MM.1S (cell line): ENCODE results near the gene MYADM.

Source experiments
- DNase-seq: peaks from one replicate; pipeline ENCODE4 v3.0.0-alpha.2; 2015
- H2AFZ ChIP-seq: fragments of 300-600 bp; sonication (generic); 2 replicates; pipeline ENCODE4 v1.6.0; 2016; ENCODE audit warnings: antibody characterized with exemption, low read length
- H3F3A ChIP-seq: fragments of 300-600 bp; sonication (generic); 2 replicates; pipeline ENCODE4 v1.6.1; 2016; ENCODE audit warnings: mild to moderate bottlenecking, antibody characterized with exemption, low read length, moderate library complexity, mixed read lengths; ENCODE audit not compliant: insufficient read depth
- H3K27ac ChIP-seq: fragments of 300-600 bp; sonication (generic); 2 replicates; pipeline ENCODE4 v1.5.1; 2016; ENCODE audit warnings: mild to moderate bottlenecking, low read length
- H3K27me3 ChIP-seq: fragments of 300-600 bp; sonication (generic); replicated peaks from 2 replicates; pipeline ENCODE4 v1.6.0; 2016; ENCODE audit warnings: low read length; ENCODE audit not compliant: insufficient read depth
- H3K36me3 ChIP-seq: fragments of 300-600 bp; sonication (generic); replicated peaks from 2 replicates; pipeline ENCODE4 v1.6.1; 2016; ENCODE audit warnings: mild to moderate bottlenecking, low read length, mixed read lengths; ENCODE audit not compliant: insufficient read depth
- H3K4me1 ChIP-seq: fragments of 300-600 bp; sonication (generic); 2 replicates; pipeline ENCODE4 v1.6.1; 2016; ENCODE audit warnings: low read length, mixed read lengths
- H3K4me2 ChIP-seq: fragments of 300-600 bp; sonication (generic); 2 replicates; pipeline ENCODE4 v1.6.0; 2016; ENCODE audit warnings: low read depth, low read length
- H3K4me3 ChIP-seq: fragments of 300-600 bp; sonication (generic); 2 replicates; pipeline ENCODE4 v1.5.1; 2016; ENCODE audit warnings: low read length, mixed read lengths
- H3K79me2 ChIP-seq: fragments of 300-600 bp; sonication (generic); 2 replicates; pipeline ENCODE4 v1.6.1; 2016; ENCODE audit warnings: mixed run types, low read length, mixed read lengths
- H3K9ac ChIP-seq: fragments of 300-600 bp; sonication (generic); 2 replicates; pipeline ENCODE4 v1.6.1; 2016; ENCODE audit warnings: low read length, mixed read lengths
- H3K9me2 ChIP-seq: fragments of 300-600 bp; sonication (generic); replicated peaks from 2 replicates; pipeline ENCODE4 v1.6.1; 2016; ENCODE audit warnings: mild to moderate bottlenecking, low read length, mixed read lengths; ENCODE audit not compliant: insufficient read depth
- H3K9me3 ChIP-seq: fragments of 300-600 bp; sonication (generic); replicated peaks from 2 replicates; pipeline ENCODE4 v1.6.1; 2016; ENCODE audit warnings: mild to moderate bottlenecking, low read length, mixed read lengths; ENCODE audit not compliant: insufficient read depth
- H4K20me1 ChIP-seq: fragments of 300-600 bp; sonication (generic); 2 replicates; pipeline ENCODE4 v1.6.1; 2016; ENCODE audit warnings: mild to moderate bottlenecking, low read length, moderate library complexity, mixed read lengths; ENCODE audit not compliant: insufficient read depth
- EZH2 ChIP-seq: fragments of 300-600 bp; sonication (generic); optimal IDR thresholded peaks from 2 replicates; pipeline ENCODE3; 2017; ENCODE audit warnings: low read depth, mild to moderate bottlenecking, antibody characterized with exemption, low read length, mixed read lengths
- EZH2phosphoT487 ChIP-seq: fragments of 300-600 bp; sonication (generic); IDR thresholded peaks from 2 replicates; pipeline ENCODE4 v1.6.1; 2018; ENCODE audit warnings: antibody characterized with exemption, low read length
- TF ChIP-seq, protein P1 (sequence below): fragments of 300-600 bp; sonication (generic); IDR thresholded peaks from 2 replicates; pipeline ENCODE4 v1.5.1; 2016; ENCODE audit warnings: antibody characterized with exemption, low read length, mixed read lengths

Gene MYADM

DNA sequence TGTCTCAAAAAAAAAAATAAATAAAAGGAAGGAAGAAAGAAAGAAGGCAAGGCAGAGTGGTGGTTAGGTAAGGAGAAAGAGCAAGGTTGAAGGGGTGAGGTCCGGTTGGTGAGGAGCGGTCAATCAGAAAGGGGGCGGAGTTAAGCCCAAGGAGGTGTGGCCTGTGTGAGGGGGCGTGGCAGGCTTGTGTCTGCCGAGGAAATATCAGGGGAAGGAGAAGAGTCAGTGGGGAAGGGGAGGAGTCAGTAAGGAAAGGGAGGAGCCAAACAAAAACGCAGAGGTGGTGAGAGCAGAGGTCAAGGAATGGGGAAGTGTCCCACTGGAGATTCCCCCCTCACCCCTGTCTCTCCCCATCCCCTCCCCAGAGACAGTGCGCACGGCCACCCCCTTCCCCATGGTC, 47.3 kb downstream of the MYADM start:
- no peak overlapping the region for H3K27ac ChIP-seq
- 0 out of 2 replicates have a peak, but pooled peaks cover 6% of the 10 kb centered on the region for H3K27me3 ChIP-seq
- no peaks in the 10 kb centered on the region for H3F3A ChIP-seq
- no peaks in the 10 kb centered on the region for H3K9me3 ChIP-seq
- no peak overlapping the region for H3K4me3 ChIP-seq
- TF ChIP-seq EZH2, result no peak
- TF ChIP-seq, protein P1, sequence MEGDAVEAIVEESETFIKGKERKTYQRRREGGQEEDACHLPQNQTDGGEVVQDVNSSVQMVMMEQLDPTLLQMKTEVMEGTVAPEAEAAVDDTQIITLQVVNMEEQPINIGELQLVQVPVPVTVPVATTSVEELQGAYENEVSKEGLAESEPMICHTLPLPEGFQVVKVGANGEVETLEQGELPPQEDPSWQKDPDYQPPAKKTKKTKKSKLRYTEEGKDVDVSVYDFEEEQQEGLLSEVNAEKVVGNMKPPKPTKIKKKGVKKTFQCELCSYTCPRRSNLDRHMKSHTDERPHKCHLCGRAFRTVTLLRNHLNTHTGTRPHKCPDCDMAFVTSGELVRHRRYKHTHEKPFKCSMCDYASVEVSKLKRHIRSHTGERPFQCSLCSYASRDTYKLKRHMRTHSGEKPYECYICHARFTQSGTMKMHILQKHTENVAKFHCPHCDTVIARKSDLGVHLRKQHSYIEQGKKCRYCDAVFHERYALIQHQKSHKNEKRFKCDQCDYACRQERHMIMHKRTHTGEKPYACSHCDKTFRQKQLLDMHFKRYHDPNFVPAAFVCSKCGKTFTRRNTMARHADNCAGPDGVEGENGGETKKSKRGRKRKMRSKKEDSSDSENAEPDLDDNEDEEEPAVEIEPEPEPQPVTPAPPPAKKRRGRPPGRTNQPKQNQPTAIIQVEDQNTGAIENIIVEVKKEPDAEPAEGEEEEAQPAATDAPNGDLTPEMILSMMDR, result no peak
- TF ChIP-seq EZH2phosphoT487, result no peak
- H3K9ac ChIP-seq, result no peak overlapping the region
- no peaks in the 10 kb centered on the region for H3K36me3 ChIP-seq
- no peak overlapping the region for H2AFZ ChIP-seq
- H3K79me2 ChIP-seq, result no peaks in the 10 kb centered on the region
- H3K4me1 ChIP-seq, result no peaks in the 10 kb centered on the region
- H4K20me1 ChIP-seq, result no peaks in the 10 kb centered on the region
- no peaks in the 10 kb centered on the region for H3K9me2 ChIP-seq
- DNase-seq, result no peak
- H3K4me2 ChIP-seq, result no peak overlapping the region

DNA sequence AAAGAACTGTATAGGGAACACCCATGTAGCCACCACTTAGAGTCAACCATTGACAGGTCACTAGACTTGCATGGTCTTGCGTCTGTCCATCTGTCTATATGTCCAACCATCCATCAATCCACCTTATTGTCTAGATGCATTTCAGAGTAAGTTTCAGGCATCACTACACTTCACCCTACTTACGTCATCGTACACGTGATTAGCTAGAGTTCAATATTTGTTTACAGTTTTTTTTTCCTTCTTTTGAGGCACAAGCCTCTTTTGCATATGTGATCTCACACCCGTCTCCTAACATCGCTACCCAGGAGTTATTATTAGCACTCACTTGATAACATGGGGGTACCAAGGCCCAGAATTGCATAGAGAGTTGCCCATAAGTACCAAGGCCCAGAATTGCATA, 48.3 kb downstream of the MYADM start:
- Histone ChIP-seq H3K27ac (no peak overlapping the region), H3K79me2 (no peaks in the 10 kb centered on the region), H3K27me3 (no peaks in the 10 kb centered on the region), H3F3A (no peaks in the 10 kb centered on the region), H3K4me3 (no peak overlapping the region), H2AFZ (no peak overlapping the region), H3K9ac (no peak overlapping the region), H3K4me1 (no peaks in the 10 kb centered on the region), H3K9me2 (no peaks in the 10 kb centered on the region), H3K36me3 (no peaks in the 10 kb centered on the region), H3K9me3 (no peaks in the 10 kb centered on the region), H4K20me1 (no peaks in the 10 kb centered on the region), H3K4me2 (no peak overlapping the region)
- no peak for TF ChIP-seq EZH2phosphoT487
- no peak for TF ChIP-seq EZH2
- TF ChIP-seq, protein P1, result no peak
- no peak for DNase-seq

DNA sequence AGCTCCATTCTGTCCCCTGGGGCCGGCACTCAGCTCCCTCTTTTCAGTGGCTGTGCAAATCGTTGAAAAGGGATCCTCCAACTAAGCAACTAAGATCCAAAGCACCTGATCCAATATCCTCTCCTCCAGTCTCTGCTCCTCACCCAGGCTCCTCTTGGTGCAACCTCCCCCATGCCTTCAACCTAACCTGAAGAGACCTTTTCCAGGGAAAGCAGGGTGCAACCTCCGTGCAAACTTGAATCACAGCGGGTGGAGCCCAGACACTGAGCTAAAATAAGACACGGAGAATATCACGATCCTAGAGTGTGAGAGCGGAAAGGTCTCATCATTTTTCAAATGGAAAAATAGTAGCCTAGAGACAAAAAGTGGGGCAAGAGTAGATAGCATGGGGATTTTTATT, 49.7 kb downstream of the MYADM start:
- H3K4me3 ChIP-seq, result no peak overlapping the region
- H3K4me1 ChIP-seq, result no peaks in the 10 kb centered on the region

More for the DNA sequence above, 49.7 kb downstream of the MYADM start:
- H3K9me3 ChIP-seq, result no peaks in the 10 kb centered on the region
- TF ChIP-seq EZH2phosphoT487, result no peak
- no peak for TF ChIP-seq EZH2
- TF ChIP-seq, protein P1, result no peak
- H2AFZ ChIP-seq, result no peak overlapping the region
- H3K9ac ChIP-seq, result no peak overlapping the region
- H3K36me3 ChIP-seq, result no peaks in the 10 kb centered on the region
- no peak for DNase-seq
- H3K27me3 ChIP-seq, result no peaks in the 10 kb centered on the region
- H3K79me2 ChIP-seq, result no peaks in the 10 kb centered on the region
- H3K9me2 ChIP-seq, result no peaks in the 10 kb centered on the region
- H3F3A ChIP-seq, result no peaks in the 10 kb centered on the region
- no peak overlapping the region for H3K27ac ChIP-seq
- no peaks in the 10 kb centered on the region for H4K20me1 ChIP-seq
- no peak overlapping the region for H3K4me2 ChIP-seq
